Endometrial microvascular endothelial cells (primary cell): ENCODE results near the gene RUNX3. TPM values are rescaled to one million over a fixed set of nuclear protein-coding genes. Genes with fewer than 3 reads are reported as not detected.

Source experiments
- in situ Hi-C: cut with HindIII; loops from 2 replicates; pipeline ENCODE4 v1.10.0; 2017; ENCODE audit warnings: low sequenced_read_pairs, low pct_unique_long_range_greater_than_20kb; ENCODE audit errors: inconsistent ontology term
- total RNA-seq: library from RNA; depleted of rRNA; stranded (reverse); fragments of >200 nt; gene quantifications from one replicate; pipeline ENCODE4 v1.2.3, GENCODE V29; 2015; ENCODE audit errors: inconsistent ontology term

Gene RUNX3
- total RNA-seq, 1 donor from 2014 or later: not detected

DNA sequence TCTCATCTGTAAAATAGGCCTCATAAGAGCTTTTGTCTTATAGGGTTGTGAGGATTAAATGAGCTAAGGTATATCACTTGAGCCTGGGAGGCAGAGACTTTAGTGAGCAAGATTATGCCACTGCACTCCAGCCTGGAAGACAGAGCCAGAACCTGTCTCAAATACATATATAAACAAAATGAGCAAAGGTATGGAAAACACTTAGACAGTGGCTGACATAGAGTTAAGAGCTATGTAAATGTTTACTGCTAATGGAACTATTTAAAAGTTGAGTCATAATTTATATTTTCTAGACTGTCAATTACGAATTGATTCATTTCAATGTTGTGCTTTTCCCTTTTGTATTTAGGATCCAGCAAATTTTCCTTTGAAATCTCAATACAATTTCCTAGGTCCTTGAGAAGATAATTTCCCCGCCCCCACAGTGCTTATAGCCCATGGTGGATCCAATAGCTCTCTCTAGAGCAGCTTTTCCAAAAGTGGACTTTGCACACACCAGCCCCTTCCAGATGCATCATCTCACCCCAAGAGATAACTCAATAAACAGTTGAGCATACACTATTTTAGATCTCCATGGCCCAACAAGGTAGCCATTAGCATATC is 21.8 kb upstream of the RUNX3 start:
- in situ Hi-C loops: no loop called here

DNA sequence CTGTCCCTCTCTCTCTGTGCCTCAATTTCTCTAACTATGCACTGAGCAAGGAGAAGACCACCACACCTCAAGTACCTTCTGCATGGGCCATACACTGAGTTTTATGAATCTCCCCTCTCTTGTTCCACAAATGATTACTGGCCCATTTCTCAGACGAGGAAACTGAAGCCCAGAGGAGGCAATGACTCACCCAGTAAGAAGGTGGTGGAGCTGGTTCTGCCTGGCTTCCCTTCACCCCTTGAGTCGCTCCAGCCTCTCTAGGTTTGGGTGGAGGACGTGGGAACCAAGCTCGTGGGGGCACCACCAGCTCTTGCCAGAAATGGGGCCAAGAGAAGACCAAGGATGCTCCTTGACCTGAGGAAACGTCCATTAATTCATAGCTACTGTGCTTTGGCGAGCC is 21.3 kb upstream of the RUNX3 start:
- in situ Hi-C loops: no loop called here

DNA sequence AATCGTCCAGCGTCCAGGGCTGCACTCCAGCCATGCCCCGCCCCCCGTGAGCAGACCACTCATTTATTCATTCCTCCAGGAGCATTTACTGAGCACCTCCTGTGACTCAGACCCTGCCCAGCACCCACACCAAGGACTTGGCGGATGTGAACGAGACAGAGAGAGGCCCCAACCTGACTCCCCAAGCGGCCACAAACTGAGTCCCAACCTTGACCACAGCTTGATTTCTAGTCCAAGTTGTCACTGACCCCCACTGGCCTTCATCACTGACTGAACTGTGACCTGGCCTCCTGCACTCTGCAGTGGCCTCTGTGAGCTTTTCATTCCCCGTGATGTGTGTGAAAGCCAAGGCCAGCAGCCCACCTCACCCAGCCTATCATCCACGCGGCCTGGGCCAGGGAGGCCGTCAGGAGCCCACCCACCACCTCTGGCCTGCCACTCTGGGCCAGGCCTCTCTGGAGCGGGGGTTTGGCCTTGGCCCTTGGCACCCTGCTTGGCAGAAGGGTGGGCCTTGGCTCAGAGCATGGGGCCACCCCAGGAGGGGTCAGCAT is 19.3 kb upstream of the RUNX3 start:
- in situ Hi-C loops: no loop called here

DNA sequence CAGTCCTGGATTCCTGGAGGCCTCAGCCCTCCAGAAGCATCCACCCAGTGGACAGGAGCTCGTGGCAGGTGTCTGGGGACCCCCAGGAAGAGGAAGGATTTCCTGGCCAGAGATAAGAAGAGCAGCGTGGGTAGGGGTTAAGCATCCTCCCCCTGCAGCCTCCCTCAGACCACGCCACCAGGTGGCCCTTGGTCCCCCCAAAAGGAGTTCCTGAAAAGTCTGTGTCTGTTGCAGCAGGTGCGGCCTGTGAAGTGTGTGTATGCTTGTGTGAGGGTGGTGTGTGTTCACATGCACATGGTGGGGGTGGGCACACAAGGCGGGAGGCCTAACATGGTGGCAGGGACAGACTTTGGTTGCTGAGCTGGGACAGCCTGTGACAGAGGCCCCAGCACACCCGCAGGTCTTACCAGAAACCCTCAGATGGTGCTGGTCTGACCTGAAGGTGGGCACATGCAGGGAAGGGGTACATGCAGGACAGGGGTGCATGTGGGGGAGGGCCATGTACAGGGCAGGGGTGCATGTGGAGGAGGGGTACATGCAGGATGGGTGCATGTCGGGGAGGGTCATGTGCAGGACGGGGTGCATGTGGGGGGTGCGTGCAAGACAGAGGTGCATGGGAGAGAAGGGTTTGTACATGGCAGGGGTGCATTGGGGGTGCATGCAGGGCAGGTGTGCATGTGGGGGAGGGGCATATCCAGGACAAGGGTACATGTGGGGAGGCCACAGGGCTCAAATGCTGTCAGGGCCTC is 18.2 kb upstream of the RUNX3 start:
- in situ Hi-C loops: no loop called here

DNA sequence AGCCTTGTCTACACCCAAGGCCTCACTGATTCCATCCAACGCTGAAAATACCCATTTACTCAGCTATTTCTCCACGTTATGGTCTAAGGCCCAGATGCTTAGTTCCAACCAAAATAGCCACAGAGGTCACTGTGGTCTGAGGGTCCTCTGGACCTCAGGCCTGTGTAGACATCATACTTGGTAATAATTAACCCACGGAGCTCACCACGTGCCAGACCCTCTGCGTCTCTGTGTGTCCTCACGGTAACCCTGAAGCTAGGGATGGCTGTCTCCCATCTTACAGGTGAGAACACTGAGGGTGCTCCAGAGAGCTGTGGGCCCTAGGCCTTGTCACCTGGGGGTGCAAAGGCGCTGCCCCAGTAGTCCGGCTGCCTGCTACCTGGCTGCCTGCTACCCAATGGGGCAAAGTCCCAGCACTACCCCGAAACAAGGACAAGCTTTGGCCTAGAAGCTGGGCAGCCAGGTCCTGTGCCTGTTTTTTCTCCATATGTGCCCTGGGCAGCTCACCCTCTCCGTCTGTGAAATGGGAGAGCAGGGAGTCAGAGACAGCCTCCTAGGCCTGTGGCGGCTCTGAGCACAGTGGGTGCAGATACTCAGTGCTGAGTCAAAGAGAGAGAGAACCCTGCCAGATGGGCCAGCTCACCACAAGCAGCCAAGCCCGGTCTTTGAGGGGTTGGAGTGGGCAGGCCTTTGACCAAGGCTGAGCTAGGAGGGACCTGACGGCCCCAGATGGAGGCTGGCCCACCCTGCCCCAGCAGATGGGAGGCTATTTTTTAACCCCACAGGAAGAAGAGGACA is 17.0 kb upstream of the RUNX3 start:
- in situ Hi-C loops: no loop called here

DNA sequence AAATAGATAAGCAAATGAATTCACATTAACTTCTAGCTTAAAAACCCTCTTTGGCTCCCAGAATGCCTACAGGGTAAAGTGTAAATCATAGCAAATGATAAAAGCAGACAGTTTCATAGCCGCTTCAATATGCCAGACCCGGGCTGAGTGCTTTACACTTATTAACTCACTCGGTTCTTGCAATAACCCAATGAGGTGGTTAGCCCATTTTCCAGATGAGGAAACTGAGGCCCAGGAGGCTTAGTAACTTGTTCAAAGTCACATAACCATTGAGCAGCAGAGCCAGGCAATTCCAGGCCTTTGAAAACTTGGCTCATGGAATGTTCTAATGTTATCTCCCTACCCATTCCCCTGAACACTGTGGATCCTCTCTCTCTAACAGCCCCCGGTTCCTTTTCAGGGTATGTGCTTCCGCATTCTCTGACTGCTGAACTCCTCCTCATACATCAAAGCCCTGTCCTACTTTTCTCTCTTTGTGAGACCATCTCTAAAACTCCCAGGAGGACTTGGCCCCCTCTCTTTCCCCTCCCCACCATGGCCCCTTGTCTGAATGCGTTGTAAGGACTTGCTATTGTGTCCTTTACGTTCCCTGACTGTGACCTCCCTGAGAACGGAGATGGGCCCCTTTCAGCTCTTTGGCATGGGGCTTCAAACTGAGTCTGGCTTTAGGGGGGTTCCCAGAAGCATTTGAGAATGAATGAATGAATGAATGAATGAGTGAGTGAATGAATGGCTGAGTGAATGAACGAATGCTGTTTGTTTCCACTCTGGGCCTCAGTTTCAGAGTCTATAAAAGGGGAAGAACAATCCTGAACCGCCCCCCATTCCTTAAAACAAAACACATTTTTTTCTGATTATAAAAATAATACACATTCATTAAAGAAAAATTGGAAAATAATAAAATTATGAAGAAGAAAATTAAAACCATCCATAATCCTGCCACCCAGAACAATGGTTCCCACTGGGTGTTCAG is 15.6 kb upstream of the RUNX3 start:
- in situ Hi-C loops: no loop called here

DNA sequence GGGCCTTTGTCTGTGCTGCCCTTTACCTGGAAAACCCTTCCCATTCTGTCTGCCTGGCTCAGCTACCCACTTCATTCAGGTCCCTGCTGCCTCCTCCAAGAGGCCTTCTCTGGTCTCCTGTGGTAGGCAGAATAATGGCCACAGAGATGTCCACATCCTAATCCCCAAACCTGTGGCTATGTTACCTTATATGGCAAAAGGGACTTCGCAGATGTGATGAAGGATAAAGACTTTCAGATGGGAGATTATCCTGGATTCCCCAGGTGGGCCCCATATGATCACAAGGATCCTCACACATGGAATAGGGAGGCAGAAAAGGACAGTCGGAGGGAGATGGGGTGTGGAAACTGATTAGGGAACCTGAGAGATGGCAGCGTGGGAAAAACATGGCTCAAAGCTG is 14.2 kb upstream of the RUNX3 start:
- in situ Hi-C loops: no loop called here

DNA sequence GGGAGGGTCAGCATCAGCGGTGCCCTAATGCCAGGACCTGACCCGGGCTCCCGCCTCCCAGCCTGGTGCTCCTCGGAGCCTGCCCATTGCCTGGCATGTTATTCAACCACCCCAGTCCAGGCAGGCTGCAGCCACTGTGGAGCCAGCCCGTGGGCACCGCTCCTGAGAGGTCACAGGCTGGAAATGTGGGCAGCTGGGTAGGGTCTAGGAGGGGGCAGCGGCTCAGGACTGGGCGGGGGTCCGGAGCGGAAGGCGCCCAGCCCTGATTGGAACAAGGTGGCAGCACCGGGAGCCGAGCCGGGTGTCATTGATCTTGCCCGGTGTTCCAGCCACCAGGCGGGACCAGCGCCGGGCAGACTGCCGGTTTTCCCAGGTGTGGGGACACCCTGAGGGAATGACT is 12.7 kb upstream of the RUNX3 start:
- in situ Hi-C loops: no loop called here

DNA sequence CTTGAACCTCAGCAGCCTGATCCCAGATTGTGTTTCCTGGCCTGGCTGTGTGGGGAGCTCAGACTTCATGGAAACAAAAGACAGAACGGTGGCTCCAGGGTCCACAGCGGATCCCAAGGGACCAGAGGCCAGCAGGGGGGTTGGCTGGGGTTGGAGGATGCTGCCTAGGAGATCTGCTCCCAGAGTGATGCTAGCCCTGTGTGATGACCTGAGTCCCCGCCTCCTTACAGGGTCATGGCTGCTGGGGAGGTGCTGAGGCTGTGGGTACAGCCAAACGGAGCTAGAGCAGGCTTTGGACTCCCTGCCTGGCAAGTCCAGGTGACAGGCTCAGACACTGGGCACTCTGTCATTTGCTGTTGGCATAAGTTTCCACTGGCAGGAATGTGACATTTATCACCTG is 11.5 kb upstream of the RUNX3 start:
- in situ Hi-C loops: no loop called here

DNA sequence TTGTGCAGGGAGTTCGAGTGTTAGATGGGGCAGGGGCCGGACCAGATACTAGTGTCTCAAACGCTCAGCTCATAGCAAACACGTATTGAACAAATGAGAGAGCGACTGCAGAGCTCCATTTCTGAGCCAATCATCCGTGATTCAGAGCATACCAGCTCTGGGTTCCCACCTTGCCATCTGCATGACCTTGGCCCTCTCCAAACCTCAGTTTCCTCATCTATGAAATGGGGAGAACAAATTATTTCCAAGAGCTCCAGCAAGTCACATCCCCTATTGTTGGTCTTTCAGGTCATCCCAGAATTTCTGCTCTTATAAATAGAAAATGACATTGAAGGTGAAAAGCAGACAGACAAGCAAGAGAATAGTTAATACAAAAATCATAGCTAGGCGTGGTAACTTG is 10.2 kb upstream of the RUNX3 start:
- in situ Hi-C loops: no loop called here

DNA sequence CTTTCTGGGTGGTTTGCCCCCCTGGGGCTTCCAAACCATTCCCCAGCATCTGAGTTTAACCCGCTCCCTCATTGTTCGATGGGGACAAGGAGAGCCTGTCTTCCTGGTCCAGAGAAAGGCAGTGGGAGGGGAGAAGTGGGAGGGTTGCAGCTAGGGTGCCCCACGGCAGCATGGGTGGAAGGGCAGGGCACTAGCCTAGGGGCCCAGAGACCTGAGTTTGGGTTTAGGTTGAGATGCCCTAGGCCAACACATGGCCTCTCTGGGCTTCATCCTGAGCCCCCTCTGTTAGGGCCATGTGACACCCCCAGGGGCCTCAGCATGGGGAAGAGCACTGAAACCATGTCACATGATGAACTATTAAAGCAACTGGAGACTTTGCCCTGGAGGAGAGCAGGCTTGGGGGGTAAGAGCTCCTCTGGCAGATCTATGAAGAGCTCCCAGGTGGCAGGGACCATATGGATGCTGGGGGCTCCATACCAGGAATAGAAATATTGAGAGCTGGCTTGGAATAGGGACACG is 9.7 kb upstream of the RUNX3 start:
- in situ Hi-C loops: no loop called here

DNA sequence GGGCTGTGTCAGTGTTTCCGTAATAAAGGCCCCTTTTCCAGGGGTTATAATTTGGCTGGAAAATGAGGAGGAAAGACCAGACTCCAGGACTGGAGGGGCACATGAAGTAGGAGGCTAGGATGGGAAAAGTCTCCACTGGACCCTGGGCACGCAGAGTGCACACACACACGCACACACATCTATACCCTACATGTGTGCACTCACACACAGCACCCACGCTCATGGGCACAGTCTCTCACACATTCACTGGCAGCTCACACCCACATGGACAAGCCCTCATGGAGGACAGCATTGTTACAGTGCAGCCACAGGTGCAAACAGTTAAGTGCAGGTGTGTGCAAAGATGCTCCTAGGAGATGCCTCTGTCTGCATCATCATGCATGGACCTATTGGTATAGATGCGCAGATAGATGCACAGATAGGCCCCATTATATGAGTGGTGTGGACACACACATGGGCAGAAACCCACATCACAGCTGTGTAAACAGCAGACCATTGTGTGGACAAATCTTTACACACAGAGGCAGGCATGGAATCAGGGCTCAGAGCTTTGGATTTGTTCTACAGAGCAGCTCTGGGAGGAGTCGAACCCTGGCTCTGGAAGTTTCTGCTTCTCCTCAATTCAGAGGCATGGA is 9.1 kb upstream of the RUNX3 start:
- in situ Hi-C loops: no loop called here

DNA sequence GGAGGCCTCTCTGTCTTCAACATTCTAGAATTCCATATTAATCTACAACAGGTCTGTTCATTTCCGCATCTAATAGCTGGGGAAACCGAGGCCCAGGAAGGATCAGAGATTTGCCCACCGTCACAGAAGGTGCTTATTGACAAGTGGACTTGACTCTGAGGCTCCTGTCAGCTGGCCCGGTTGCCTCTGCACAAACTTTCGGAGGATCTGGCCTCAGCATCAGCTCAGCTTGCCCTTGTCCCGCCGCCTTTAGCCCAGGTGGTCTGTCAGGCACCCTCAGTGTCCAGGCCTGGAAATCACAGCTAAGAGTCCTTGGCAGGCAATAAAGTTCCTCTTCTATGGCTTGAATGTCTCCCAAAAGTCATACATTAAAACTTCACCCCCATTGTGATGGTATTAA is 8.2 kb upstream of the RUNX3 start:
- in situ Hi-C loops: no loop called here

DNA sequence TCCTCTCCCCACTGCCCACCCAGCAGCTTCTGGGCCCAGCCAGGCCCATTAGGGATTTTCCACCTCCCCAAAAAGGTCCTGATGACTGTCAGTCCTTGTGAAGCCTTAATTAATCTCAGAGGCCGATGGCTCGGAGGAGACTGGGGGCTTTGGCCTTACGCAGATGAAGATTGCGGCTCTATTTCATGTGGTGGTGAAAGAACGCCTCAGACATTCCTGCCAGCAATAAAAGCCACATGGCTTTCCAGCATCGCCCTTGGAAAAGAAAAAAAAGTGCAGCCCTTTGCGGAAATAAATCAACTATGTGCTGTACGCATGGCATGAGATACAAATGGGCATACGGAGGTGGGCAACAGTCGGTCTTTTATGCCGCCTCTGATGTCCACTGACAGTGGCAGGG is 6.6 kb upstream of the RUNX3 start:
- in situ Hi-C loops: no loop called here

DNA sequence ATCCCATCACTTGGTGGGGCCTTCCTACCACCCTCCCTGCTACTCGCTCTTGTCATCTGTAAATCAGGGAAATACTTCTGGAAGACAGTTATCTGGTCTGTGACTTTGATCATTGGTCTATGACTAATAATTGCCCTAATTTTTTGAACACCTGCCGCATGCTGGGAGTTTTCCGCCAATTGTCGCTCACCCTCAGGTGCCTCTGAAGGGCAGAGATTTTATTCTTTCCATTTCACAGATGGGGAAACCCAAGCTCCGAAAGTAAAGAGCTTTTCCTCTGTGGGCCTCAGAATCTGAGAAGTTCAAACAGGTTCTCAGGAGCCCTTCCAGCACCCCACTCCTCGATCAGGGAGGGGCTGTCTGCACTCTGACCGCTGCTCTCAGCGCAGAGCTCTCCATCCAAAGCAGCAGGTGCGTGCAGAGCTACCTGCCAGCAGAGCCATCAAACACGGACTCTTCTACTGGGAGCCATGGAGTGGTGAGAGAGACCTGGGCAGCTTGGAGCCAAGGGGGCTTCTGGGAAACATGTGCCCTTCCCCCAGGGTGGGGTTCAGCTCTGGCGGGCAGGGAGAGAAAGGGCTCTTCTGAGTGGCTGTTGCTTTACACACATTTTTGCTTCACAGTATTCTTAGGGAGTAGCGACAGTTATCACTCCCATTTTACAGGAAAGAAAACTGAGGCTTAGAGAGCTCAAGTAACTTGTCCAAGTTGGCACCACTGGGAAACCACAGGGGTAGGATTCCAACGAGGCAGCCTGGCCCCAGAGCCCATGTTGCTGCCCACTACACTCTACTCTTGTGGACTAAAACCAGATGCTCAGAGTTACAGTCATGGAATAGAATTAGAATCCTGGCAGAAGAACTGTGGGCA is 5.8 kb upstream of the RUNX3 start:
- in situ Hi-C loops: no loop called here

DNA sequence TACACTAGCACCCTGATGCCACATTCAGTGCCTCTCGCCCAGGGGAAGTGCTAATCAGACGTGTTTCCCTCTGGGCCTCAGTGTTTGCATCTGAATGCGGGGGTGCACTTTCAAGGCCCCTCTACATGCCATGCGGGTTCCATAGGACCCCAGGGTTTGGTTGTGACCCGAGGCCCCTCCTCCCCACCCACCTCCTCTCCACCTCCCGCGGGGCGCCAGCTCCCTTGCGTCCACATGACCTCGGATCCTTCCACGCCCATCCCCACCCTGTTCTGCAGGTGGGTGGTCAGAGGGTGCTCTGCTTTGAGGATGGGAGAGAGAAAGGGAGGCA is 5.1 kb upstream of the RUNX3 start:
- in situ Hi-C loops: no loop called here
